ENCODE measurements around the gene KCNA3.

KCNA3 gene

GRCh38 chr1:110633646-110634030 lies 41.1 kb downstream of the KCNA3 start:
- no peak for TF ChIP-seq CTCF (IDR thresholded peaks at IDR 0.05; ENCODE audit: insufficient read depth, low read length, poor library complexity, severe bottlenecking)
- H3K27me3 ChIP-seq (replicated peaks; ENCODE audit: control insufficient read depth, insufficient read depth, low read length): no peaks in the 10 kb centered on the region
- H3K36me3 ChIP-seq (ENCODE audit: control insufficient read depth, insufficient read depth, low read length): no peaks in the 10 kb centered on the region
- no peak overlapping the region for H3K4me3 ChIP-seq (replicated peaks; ENCODE audit: low read depth, low read length)
- DNase-seq (ENCODE audit: extremely low read depth, insufficient read length): no peak

GRCh38 chr1:110631836-110632620 lies 42.7 kb downstream of the KCNA3 start:
- Histone ChIP-seq H3K27me3 (replicated peaks; ENCODE audit: control insufficient read depth, insufficient read depth, low read length) (no peaks in the 10 kb centered on the region), H3K4me3 (replicated peaks; ENCODE audit: low read depth, low read length) (peak overlapping the region; percentile 32), H3K36me3 (ENCODE audit: control insufficient read depth, insufficient read depth, low read length) (no peaks in the 10 kb centered on the region)
- DNase-seq (ENCODE audit: extremely low read depth, insufficient read length): no peak
- TF ChIP-seq CTCF (IDR thresholded peaks at IDR 0.05; ENCODE audit: insufficient read depth, low read length, poor library complexity, severe bottlenecking): no peak

- Histone ChIP-seq H3K36me3 (ENCODE audit: control insufficient read depth, insufficient read depth, low read length) (no peaks in the 10 kb centered on the region), H3K4me3 (replicated peaks; ENCODE audit: low read depth, low read length) (peak overlapping the region; percentile 31), H3K27me3 (replicated peaks; ENCODE audit: control insufficient read depth, insufficient read depth, low read length) (no peaks in the 10 kb centered on the region)
- DNase-seq (ENCODE audit: extremely low read depth, insufficient read length): peak; percentile 72
- peak; percentile 85 for TF ChIP-seq CTCF (IDR thresholded peaks at IDR 0.05; ENCODE audit: insufficient read depth, low read length, poor library complexity, severe bottlenecking)
Measured at GRCh38 chr1:110630839-110631663, 43.7 kb downstream of the KCNA3 start.

- no peaks in the 10 kb centered on the region for H3K27me3 ChIP-seq (replicated peaks; ENCODE audit: control insufficient read depth, insufficient read depth, low read length)
- DNase-seq (ENCODE audit: extremely low read depth, insufficient read length): no peak
- H3K36me3 ChIP-seq (ENCODE audit: control insufficient read depth, insufficient read depth, low read length): no peaks in the 10 kb centered on the region
- no peak overlapping the region for H3K4me3 ChIP-seq (replicated peaks; ENCODE audit: low read depth, low read length)
- TF ChIP-seq CTCF (IDR thresholded peaks at IDR 0.05; ENCODE audit: insufficient read depth, low read length, poor library complexity, severe bottlenecking): no peak
Measured at GRCh38 chr1:110628323-110629105, 46.2 kb downstream of the KCNA3 start.

- TF ChIP-seq CTCF (IDR thresholded peaks at IDR 0.05; ENCODE audit: insufficient read depth, low read length, poor library complexity, severe bottlenecking): no peak
- H3K36me3 ChIP-seq (ENCODE audit: control insufficient read depth, insufficient read depth, low read length): no peaks in the 10 kb centered on the region
- H3K27me3 ChIP-seq (replicated peaks; ENCODE audit: control insufficient read depth, insufficient read depth, low read length): no peaks in the 10 kb centered on the region
- no peak overlapping the region for H3K4me3 ChIP-seq (replicated peaks; ENCODE audit: low read depth, low read length)
- DNase-seq (ENCODE audit: extremely low read depth, insufficient read length): no peak
Measured at GRCh38 chr1:110627764-110628163, 47.0 kb downstream of the KCNA3 start.
